ENCODE measurements around the gene MPG.

The MPG gene

DNA sequence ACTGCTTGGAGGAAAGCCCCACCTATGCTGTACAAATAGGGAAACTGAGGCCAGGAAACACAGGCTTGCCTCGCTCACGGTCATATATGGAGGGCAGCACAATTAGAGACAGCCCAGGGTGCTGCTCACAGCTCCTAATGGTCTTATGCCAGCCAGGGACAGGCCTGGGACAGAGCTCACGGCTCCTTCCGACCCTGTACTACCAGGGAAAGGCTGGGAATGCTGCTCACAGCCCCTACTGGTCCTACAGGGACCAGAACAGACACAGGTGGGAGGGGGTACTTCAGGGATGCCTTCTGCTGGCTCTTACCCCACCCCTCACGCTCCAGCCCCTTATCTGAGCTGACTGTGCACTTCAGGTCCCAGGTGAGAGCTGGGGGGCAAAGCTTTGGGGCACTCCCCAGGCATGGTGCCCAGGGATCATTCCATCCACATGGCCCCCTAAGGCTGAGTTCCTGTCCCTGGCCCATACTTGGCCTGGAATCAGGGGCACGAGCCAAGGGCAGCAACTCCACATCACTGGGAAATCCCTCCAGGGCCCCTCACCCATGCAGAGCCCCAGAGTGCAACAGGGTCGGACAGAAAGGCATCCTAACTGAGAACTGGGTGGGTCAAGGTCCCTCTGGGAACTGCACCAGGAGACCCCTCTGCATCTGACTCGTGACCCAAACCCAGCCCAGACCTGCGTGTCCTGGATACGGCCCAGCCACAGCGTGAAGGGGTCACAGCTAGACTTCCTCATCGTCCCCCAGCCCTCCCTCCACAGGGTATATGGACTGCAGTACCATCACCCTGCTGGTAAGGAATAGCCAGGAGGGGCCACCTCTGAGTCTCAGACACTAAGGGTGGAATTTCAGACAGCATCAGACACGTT lies 11.5 kb upstream of the MPG start:
- DNase-seq (ENCODE audit: low spot score): peak; percentile 34

DNA sequence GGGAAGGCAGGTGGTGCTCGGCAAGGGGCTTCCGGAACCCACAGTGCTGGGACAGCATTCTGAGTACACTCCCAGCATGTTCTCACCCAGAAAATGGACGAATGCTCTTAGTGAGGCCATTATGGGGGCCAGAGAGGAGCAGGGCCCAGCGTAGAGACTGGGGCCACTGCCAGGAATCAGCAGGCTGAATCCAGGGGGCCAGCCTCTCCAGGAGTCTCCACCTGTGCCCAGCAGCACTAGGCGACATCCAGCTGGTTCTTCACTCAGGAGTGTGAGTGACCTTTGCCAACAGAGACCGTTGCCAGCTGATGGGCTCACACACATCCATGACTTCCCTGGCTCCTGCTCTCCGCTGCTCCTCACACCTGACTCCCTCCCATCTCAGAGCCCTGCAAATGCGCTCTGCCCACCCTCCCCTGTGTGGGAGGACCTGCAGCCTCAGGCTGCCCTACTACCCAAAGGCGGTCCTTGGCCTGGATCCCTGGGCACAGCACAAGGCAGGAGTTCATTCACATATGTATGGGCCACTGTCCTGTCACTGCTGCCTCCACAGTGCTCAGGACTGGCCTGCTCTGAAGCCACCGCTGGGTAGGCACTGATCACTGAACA lies 10.7 kb upstream of the MPG start:
- peak; percentile 84 for DNase-seq (ENCODE audit: low spot score)

DNA sequence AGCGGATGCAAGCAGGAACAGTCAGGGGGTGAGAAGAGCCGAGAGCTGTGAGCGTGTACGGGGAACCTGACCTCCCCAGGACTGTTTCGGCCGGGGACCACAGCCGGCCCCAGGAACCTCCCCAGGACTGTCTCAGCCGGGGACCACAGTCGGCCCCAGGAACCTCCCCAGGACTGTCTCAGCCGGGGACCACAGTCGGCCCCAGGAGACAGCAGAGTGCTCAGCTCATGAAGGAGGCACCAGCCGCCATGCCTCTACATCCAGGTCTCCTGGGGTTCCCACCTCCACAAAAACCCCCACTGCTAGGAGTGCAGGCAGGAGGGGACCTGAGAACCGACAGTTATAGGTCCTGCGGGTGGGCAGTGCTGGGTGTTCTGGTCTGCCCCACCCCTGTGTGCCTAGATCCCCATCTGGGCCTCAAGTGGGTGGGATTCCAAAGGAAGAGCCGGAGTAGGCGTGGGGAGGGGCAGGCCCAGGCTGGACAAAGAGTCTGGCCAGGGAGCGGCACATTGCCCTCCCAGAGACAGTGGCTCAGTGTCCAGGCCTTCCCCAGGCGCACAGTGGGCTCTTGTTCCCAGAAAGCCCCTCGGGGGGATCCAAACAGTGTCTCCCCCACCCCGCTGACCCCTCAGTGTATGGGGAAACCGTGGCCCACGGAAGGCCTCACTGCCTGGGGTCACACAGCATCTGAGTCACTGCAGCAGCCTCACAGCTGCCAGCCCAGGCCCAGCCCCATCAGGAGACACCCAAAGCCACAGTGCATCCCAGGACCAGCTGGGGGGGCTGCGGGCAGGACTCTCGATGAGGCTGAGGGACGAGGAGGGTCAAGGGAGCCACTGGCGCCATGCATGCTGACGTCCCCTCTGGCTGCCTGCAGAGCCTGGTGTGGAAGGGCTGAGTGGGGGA lies 9.9 kb upstream of the MPG start:
- no peak for DNase-seq (ENCODE audit: low spot score)

DNA sequence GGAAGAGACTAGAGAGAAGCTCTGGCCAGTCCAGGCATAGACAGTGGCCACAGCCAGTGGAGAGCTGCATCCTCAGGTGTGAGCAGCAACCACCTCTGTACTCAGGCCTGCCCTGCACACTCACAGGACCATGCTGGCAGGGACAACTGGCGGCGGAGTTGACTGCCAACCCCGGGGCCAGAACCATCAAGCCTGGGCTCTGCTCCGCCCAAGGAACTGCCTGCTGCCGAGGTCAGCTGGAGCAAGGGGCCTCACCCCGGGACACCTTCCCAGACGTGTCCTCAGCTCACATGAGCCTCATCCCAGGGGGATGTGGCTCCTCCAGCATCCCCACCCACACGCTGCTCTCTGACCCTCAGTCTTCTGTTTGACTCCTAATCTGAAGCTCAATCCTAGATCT lies 8.8 kb upstream of the MPG start:
- no peak for DNase-seq (ENCODE audit: low spot score)

DNA sequence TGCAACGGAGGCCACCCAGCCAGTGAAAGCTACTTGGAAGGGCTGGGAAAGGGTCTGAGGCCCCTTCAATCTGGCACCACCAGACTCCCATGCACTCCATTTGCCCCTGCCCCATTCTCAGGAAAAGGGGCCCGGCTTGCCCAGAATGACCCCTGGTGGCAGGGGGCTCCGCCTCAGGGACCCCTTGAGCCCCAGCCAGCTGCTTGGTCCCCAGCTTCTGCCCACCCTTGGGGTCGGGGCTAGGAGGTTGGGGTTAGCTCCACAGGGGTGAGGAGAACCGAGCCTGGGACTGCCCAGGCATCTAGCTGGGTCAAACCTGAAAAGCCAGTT lies 6.8 kb upstream of the MPG start:
- no peak for DNase-seq (ENCODE audit: low spot score)

DNA sequence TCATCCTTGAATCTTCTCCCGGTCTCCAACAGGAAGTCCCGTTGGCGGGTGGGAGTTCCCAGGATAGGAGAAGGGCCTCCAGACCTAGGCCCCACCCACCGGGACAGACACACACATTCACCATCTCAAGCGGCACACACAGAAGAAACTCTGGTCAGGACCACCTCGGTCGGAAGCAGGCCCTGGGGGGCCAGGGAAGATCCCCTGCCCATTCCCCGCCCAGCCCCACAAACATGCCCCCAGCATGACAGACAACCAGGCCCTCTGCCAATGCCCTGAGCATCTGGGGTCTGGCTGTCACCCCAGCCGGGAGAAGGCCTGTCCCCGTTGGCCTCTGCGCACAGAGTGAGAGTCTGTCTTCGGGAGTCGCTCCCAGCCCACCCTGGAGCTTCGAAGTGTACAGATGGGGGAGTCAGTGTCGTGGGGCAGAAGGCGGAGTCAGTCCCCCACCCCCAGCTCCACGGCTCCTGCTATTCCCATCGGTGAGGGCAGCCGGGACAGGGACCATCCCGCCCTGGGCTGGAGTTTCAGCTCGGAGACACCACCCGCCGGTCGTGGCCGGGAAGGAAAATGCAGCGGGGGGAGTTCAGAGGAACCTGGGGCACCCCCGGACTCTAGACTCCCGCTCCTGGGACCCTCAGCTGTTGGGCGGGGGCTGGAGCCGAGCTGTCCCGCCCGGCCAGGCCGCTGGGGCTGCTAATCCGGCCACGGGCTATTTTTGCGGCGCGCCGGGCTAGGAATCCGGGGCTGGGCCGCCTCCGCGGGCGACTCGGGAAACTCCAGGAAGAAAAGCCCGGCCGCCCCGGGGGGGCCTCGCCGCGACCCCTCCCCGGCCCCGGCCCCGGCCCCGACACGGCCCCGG lies 6.3 kb upstream of the MPG start:
- DNase-seq (ENCODE audit: low spot score): peak; percentile 75

DNA sequence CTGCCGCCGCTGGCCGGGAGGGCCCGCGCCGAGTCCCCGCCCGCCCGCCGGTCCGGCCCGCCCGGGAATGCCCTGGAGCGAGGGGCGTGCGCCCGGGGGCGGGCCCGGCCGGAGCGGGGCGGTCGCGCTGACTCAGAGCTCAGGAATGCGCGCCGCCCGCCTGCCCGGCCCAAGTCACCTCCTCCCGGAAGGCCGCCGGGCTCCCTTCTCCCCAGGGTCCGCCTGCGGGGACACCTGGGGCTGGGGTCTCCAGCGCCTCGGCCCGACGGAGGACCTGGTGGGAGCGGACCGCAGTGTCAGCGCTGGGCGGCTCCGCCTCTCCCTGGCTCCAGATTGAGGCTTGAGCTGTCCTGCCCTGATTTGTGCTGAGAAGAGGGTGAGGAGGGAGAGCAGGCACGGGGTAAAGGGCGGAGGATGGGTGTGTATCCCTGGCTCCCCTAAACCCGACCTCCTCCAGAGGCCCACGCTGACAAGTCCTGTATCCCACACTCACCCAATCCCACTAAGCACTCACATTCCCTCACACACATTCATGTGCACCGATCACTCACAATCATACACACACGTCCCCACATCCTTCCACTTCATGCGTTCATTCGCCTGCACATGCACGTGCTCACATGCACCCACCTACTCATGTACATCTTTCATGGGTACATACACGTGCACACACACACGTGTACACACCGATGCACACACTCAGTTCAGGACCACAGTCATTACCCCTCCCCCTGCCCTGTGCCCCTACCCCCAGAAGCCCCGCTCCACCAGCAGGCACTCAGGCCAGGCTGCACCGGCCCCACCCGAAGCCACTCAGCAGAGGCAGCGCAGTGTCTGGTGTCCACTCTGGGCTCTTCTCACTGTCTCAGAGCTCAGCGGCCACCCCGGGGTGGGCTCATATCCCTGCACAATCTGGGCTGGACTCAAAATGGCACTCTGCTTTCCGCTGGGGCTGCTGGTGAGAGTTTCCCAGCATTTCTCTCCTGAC lies 5.2 kb upstream of the MPG start, which contains the start of gene RHBDF1:
Gene RHBDF1 (minus strand): TSS at position 71 of the 988 bp plus-strand sequence. CDS start 7,616 bp downstream, outside the sequence.
- no peak for DNase-seq (ENCODE audit: low spot score)

DNA sequence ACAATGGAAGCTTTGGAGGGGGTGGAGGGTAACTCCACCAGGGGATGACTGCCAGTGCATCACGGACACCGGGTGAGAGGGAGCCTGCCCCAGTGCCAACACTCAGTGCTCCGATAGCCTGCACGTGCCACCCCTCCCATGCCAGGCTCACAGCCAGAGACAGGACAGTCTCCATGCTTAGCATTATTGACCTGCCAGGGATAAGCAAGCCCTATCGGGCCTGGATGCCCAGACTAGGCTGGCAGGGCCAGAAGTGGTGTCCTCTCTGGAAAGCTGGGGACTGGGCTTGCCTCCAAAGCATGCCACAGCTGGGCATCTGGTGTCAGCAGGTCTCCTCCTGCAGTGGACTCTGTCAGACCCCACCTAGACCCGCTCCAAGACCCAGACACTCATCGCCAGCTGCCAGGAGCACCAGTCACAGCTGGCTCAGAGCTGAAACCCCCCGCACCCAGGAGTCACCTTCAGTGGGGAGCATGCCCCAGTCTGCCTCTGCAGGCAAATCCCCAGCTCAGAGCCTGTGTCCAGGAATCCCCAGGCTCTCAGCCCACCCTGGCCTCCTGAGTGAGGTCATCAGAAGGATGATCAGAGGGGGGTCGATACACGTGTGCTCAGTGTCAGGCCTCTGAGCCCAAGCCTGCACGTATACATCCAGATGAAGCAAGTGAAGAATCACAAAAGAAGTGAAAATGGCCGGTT lies 3.8 kb upstream of the MPG start:
- DNase-seq (ENCODE audit: low spot score): no peak

DNA sequence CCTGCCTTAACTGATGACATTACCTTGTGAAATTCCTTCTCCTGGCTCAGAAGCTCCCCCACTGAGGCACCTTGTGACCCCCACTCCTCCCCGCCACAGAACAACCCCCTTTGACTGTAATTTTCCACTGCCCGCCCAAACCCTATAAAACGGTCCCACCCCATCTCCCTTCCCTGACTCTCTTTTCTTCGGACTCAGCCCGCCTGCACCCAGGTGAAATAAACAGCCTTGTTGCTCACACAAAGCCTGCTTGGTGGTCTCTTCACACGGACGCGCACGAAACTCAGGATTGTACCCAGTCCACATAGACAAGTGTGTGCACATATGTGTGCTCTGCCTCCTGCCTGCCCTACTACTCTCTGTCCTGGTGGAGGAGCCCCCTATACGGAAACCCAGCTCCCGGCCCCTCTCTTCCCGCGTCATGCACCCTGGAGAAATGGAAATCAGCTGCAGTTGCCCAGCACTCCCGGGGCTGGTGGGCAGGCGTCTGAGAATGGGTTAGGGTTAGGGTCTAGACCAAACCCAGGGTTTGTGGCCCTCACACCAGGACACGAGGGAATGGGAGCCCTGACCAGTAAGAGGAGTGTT lies 3.2 kb upstream of the MPG start:
- DNase-seq (ENCODE audit: low spot score): peak; percentile 40

DNA sequence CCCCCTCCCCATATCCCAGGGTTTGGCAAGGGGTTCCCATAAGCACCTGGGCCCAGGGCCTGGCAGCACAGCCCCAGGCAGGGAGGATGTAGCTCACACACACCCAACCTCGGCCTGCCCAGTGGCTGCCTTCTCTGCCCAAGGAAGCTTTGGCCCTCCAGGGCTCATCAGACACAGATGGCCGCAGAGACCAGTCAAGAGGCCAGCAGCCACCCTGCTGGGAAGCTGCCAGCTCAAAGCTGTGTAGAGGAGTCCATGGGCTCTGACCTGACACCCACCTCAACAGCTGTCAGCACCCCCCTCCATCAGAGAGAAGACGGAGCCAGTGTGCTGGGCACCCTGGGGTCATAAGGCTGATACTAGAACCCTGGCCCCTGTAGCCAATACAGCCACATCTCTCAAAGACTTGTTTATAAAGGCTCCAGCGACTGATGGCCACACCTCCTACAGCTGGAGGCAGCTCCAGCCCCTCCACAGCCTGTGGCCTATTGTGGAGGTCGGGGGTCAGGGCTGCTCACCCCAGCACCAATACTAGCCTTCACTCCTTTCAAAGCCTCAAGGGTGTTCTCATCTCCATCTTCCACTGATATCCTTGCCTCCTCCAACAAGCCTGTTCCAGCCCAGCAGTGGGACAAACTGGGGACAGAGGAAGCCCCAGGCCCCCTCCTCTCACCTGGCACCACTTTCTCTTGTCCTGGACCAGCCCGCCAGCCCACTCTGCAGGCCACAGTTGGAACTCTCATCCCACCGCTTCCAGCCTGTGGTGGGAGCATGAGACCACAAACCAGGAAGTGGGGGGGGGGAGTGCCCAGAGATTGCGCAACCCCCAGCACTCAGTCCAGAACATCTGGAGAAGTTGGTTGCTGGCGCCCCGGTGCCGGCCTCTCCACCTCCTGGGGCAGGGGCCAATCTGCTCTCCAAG lies 2.2 kb upstream of the MPG start:
- DNase-seq (ENCODE audit: low spot score): peak; percentile 71

DNA sequence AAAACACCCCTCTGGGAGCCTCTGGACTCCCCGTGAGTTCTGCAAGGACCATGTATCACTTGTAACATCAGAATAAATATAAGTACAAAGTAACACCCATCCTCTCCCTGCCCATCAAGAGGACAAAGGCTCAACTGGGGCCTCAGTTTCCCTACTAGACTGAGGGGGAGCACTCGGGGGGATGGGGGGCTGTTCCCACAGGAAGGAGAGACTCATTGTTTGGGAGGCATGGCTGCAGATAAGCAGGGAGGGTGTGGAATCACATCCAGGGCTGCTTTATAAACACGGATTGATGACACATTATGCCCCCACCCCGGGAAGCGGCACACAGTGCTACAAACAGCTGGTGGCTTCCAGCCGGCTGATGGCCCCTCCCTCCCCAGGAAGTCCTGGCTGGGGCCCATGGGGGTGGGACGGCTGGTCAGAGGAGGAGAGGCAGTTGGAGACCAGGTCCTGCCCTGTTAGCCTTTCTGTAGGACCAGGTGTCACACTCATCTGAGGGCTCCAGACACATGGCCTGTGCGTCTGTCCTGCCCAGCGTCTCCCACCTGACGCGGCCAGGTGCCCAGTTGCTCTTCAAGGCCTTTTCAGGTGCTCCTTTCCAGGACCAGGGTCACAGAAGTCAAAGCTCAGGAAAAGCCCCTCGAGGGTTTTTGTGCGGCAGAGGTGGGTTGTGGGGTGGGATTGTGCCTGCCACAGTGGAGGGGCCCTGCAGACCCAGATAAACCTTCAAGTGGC lies 1.3 kb upstream of the MPG start:
- DNase-seq (ENCODE audit: low spot score): peak; percentile 26

DNA sequence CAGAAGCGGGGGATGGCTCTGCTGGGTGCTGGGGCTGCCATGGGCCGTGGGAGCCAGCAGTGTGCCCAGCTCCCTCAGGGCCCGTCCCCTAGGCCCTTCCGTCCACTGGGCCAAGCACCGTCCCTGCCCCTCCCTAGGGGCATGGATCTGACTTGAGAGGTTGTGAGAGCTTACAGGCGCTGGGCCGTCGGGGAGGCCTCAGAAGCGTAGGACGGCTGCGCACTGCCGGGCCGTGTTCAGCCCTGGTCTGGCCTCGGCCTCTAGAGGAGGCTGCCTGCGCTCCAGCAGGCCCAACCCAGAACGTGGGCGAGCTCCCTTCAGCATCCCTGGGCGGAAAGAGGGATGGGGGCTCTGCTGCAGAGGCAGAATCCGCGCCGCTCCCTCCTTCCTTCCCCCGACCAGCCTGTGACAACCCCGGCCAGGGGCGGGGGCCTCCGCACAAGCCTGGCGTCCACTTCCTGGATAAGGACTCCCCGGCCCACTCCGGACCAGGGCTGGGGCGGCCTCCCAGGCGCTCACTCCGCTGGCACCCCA lies 685 bp upstream of the MPG start:
- DNase-seq (ENCODE audit: low spot score): peak; percentile 25

DNA sequence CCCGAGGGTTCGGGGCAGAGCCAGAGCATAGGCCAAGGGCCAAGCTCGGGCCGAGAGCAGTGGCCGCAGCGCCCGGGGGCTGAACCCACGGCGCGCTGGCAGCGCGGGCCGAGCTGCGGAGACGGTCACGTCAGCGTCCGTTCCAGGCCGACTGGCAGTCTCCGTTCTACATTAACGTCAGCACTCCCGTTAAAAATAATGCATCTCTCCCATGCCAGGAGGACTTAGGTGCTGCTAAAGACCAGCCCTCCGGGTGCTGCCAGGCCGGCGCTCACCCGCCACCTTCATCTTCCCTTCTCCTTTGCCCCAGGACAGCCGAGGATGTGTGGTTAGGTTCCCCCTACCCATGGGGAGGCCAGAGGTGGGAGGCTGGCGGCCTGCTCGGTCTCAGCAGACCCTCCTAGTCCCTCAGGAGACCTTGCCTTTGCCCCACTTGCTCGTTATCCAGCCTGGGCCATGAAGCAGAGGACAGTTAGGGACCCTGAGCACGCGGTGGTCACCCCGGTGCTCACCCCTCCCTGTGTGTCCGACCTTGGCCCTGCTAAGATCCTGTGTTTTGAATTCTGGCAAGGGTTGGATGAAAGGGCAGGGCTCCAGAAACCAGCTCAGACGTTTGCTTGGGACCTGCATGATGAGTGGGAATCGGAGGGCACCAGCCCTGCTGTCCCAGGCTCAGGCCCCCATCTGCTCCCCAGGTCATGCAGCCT lies 572 bp downstream of the MPG start:
- DNase-seq (ENCODE audit: low spot score): peak; percentile 58

DNA sequence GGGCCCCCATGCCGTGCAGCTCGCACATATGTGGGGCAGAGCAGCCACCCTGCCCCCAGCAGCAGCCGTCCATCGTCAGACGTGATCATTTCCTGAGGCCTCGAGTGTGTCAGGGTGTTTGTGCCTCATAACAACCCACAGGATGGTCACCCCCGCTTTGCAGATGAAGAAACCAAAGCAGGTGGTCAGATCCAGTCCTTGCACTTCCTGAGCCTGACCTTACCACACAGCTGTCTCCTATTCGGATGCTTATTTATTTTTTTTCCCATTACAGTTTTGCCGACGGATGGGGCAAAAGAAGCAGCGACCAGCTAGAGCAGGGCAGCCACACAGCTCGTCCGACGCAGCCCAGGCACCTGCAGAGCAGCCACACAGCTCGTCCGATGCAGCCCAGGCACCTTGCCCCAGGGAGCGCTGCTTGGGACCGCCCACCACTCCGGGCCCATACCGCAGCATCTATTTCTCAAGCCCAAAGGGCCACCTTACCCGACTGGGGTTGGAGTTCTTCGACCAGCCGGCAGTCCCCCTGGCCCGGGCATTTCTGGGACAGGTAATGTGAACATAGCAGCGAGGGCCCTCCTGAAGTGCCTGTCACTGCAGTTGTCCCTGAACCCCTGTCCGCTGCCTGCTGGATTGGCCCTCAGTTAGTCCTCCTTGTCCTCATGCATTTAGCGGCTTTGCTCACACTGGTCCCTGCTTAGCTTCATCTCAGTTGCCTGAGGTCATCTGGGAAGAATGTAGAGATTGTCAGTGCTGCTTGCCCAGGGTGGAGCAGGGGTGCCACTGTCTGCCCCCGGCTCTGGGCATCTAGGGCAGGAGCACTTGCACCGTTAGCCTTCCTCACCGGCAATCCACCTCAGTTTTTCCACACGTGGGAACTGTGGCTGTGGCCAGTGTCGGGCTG lies 1.4 kb downstream of the MPG start:
- no peak for DNase-seq (ENCODE audit: low spot score)

DNA sequence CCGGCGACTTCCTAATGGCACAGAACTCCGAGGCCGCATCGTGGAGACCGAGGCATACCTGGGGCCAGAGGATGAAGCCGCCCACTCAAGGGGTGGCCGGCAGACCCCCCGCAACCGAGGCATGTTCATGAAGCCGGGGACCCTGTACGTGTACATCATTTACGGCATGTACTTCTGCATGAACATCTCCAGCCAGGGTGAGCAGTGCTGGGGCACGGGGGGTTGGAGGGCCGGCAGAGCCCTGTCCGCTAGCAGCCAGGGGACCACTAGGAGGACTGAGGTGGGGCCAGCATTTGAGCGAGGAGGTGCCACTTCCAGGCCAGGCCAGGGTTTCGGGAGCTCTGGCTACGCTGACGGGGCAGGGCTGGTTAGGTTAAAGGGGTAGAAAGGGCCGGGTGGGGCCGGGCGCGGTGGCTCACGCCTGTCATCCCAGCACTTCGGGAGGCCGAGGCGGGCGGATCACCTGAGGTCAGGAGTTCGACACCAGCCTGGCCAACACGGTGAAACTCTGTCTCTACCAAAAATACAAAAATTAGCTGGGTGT lies 5.1 kb downstream of the MPG start:
- DNase-seq (ENCODE audit: low spot score): no peak

Data from cerebellar cortex (tissue), 1 donor.